ENCODE results near the gene BCORL1.
A peak's percentile ranks its signal among the peaks of the same experiment; 100 is the strongest.

Gene BCORL1

GRCh38 chrX:129968968-129969367 lies 13.5 kb upstream of the BCORL1 start:
- no peak overlapping the region for H3K4me3 ChIP-seq (ENCODE audit: low read depth, low read length)
- no peaks in the 10 kb centered on the region for H3K36me3 ChIP-seq
- no peak for DNase-seq
- no peaks in the 10 kb centered on the region for H3K9me3 ChIP-seq (ENCODE audit: severe bottlenecking)
- H3K27ac ChIP-seq: no peak overlapping the region
- H3K27me3 ChIP-seq (ENCODE audit: insufficient read depth, low read depth, severe bottlenecking): peaks cover 5% of the 10 kb centered on the region
- no peak for TF ChIP-seq CTCF (IDR thresholded peaks at IDR 0.05; ENCODE audit: low read depth, low read length)

GRCh38 chrX:129976441-129976840 lies 6.0 kb upstream of the BCORL1 start:
- peaks cover 4% of the 10 kb centered on the region for H3K27me3 ChIP-seq (ENCODE audit: insufficient read depth, low read depth, severe bottlenecking)

GRCh38 chrX:129979207-129979920 lies 3.1 kb upstream of the BCORL1 start:
- H3K36me3 ChIP-seq: no peaks in the 10 kb centered on the region
- DNase-seq: peak; percentile 17
- no peaks in the 10 kb centered on the region for H3K9me3 ChIP-seq (ENCODE audit: severe bottlenecking)
- H3K27me3 ChIP-seq (ENCODE audit: insufficient read depth, low read depth, severe bottlenecking): peaks cover 8% of the 10 kb centered on the region
- H3K4me3 ChIP-seq (ENCODE audit: low read depth, low read length): peak overlapping the region; percentile 56; the same call in 1 of the 2 replicates
- TF ChIP-seq CTCF (IDR thresholded peaks at IDR 0.05; ENCODE audit: low read depth, low read length): no peak
- no peak overlapping the region for H3K27ac ChIP-seq

More at GRCh38 chrX:129976441-129976840, 6.0 kb upstream of the BCORL1 start:
- Histone ChIP-seq H3K9me3 (ENCODE audit: severe bottlenecking) (no peaks in the 10 kb centered on the region), H3K4me3 (ENCODE audit: low read depth, low read length) (no peak overlapping the region), H3K36me3 (no peaks in the 10 kb centered on the region), H3K27ac (no peak overlapping the region)
- no peak for DNase-seq
- no peak for TF ChIP-seq CTCF (IDR thresholded peaks at IDR 0.05; ENCODE audit: low read depth, low read length)

GRCh38 chrX:129980001-129980401 lies 2.4 kb upstream of the BCORL1 start:
- Histone ChIP-seq H3K36me3 (no peaks in the 10 kb centered on the region), H3K27ac (no peak overlapping the region), H3K27me3 (ENCODE audit: insufficient read depth, low read depth, severe bottlenecking) (peaks cover 8% of the 10 kb centered on the region), H3K9me3 (ENCODE audit: severe bottlenecking) (no peaks in the 10 kb centered on the region), H3K4me3 (ENCODE audit: low read depth, low read length) (peak overlapping the region; percentile 56)
- DNase-seq: peak; percentile 30
- no peak for TF ChIP-seq CTCF (IDR thresholded peaks at IDR 0.05; ENCODE audit: low read depth, low read length)

GRCh38 chrX:129980540-129981199 lies 1.8 kb upstream of the BCORL1 start:
- Histone ChIP-seq H3K27me3 (ENCODE audit: insufficient read depth, low read depth, severe bottlenecking) (peaks cover 12% of the 10 kb centered on the region), H3K9me3 (ENCODE audit: severe bottlenecking) (no peaks in the 10 kb centered on the region), H3K36me3 (no peaks in the 10 kb centered on the region), H3K27ac (no peak overlapping the region), H3K4me3 (ENCODE audit: low read depth, low read length) (peak overlapping the region; percentile 56)
- TF ChIP-seq CTCF (IDR thresholded peaks at IDR 0.05; ENCODE audit: low read depth, low read length): no peak
- DNase-seq: peak; percentile 42
